ENCODE data around the gene PTPRQ. TPM values are rescaled to one million over a fixed set of nuclear protein-coding genes. Genes with fewer than 3 reads are reported as not detected.

PTPRQ gene
- total RNA-seq, 1 donor from 2014 or later: 0.64 TPM

GRCh38 chr12:80714055-80714454, 270.0 kb downstream of the PTPRQ start:
- intact Hi-C loops (cut with DNase I): no loop called here
- H3K4me3 ChIP-seq: peak overlapping the region in 1 of 2 donors; percentile 12

GRCh38 chr12:80714846-80715245, 270.8 kb downstream of the PTPRQ start:
- no peaks in the 10 kb centered on the region for H3K27me3 ChIP-seq
- intact Hi-C loops (cut with DNase I): no loop called here
- TF ChIP-seq CTCF (IDR thresholded peaks at IDR 0.05): no peak
- no peak for DNase-seq (ENCODE audit: low spot score in 2 of 2)
- no peak overlapping the region for H3K27ac ChIP-seq
- H3K4me1 ChIP-seq: no peaks in the 10 kb centered on the region
- H3K4me3 ChIP-seq: no peak overlapping the region
- H3K9me3 ChIP-seq: no peaks in the 10 kb centered on the region
- H3K36me3 ChIP-seq: no peaks in the 10 kb centered on the region

More at GRCh38 chr12:80714055-80714454, 270.0 kb downstream of the PTPRQ start:
- Histone ChIP-seq H3K9me3 (no peaks in the 10 kb centered on the region), H3K36me3 (no peaks in the 10 kb centered on the region), H3K27me3 (no peaks in the 10 kb centered on the region), H3K27ac (no peak overlapping the region), H3K4me1 (no peaks in the 10 kb centered on the region)
- TF ChIP-seq CTCF (IDR thresholded peaks at IDR 0.05): no peak
- DNase-seq (ENCODE audit: low spot score in 2 of 2): no peak

GRCh38 chr12:80715713-80716249, 271.7 kb downstream of the PTPRQ start:
- TF ChIP-seq CTCF (IDR thresholded peaks at IDR 0.05): no peak
- no peak for DNase-seq (ENCODE audit: low spot score in 2 of 2)
- intact Hi-C loops (cut with DNase I): no loop called here
- Histone ChIP-seq H3K27ac (no peak overlapping the region), H3K4me1 (no peaks in the 10 kb centered on the region), H3K36me3 (no peaks in the 10 kb centered on the region), H3K4me3 (no peak overlapping the region), H3K27me3 (no peaks in the 10 kb centered on the region), H3K9me3 (no peaks in the 10 kb centered on the region)

GRCh38 chr12:80716696-80717469, 272.8 kb downstream of the PTPRQ start, which contains the start of gene MYF5:
MYF5 (plus strand) TSS chr12:80716912; CDS start chr12:80717064, 152 bp downstream.
- no peaks in the 10 kb centered on the region for H3K36me3 ChIP-seq
- H3K27me3 ChIP-seq: no peaks in the 10 kb centered on the region
- H3K4me3 ChIP-seq: no peak within 1 kb of the TSS
- no peak for DNase-seq (ENCODE audit: low spot score in 2 of 2)
- H3K9me3 ChIP-seq: no peaks in the 10 kb centered on the region
- no peaks in the 10 kb centered on the region for H3K4me1 ChIP-seq
- intact Hi-C loops (cut with DNase I): no loop called here
- no peak within 1 kb of the TSS for H3K27ac ChIP-seq
- no peak for TF ChIP-seq CTCF (IDR thresholded peaks at IDR 0.05)

- H3K4me3 ChIP-seq: no peak overlapping the region
- H3K4me1 ChIP-seq: no peaks in the 10 kb centered on the region
- DNase-seq (ENCODE audit: low spot score in 2 of 2): no peak
- no peak for TF ChIP-seq CTCF (IDR thresholded peaks at IDR 0.05)
- H3K36me3 ChIP-seq: no peaks in the 10 kb centered on the region
- no peaks in the 10 kb centered on the region for H3K9me3 ChIP-seq
- H3K27ac ChIP-seq: no peak overlapping the region
- no peaks in the 10 kb centered on the region for H3K27me3 ChIP-seq
- intact Hi-C loops (cut with DNase I): no loop called here
Measured at GRCh38 chr12:80717856-80718255, 273.8 kb downstream of the PTPRQ start.

Data from ascending aorta (tissue), 2 donors.